ENCODE measurements around the gene PRADC1.

PRADC1 gene

GRCh38 chr2:73258913-73259215, 25.8 kb upstream of the PRADC1 start:
- DNase-seq (ENCODE audit: low read depth, low spot score), result no peak

- DNase-seq (ENCODE audit: low read depth, low spot score), result no peak
Measured at GRCh38 chr2:73258186-73258912, 25.3 kb upstream of the PRADC1 start.

DNA sequence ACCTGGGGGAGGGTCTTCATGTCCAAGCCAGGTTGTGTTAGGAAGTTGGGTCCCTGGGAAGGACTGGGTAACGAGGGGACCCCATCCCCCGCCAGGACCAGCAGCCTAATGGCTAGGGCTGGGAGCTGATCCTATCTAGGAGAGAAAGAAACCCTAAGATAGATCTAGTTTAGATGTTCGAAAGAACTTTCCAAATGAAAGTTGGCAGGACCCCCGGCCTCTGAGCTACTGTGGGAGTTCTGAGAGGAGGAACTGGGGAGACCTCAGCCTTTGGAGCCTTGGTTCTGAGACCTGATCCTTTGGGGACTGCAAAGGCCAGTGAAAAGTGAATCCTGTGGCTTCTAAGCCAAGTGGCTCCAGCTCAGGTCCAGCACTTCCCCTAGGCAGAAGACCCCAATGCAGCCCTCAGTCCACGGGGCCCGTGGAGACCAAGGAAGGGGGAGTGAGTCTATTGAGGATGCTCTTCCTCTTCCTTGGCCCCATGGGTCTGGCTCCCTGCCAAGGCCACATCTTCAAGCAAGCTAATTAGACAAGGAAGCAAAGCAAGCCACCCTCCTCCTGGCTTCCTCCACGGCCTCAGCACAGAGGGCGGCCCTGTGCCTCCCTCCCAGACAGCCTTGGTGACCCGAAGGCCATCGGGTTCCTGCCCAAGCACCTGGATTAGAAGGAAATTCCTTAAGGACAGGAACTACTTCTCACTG, 24.5 kb upstream of the PRADC1 start:
- DNase-seq (ENCODE audit: low read depth, low spot score), result no peak

DNA sequence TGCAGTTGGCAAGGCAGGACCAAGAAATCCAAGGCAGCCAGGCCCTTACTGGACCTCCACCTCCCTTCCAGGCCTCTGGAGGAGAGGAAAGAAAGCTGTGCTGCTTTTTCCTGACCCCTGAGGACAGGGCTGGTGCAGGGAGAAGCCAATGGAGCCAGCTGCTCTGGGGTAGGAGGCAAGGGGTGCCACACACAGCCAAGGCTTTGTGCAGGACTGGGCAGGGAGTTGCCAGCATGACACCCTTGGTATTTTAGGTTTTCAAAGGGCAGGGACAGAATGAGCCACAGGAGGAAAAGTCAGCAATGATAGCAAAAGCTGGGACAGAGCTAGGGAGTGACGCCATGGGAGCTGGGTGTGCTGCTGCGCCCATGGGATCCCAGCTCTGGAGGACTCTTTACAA, 24.0 kb upstream of the PRADC1 start:
- DNase-seq (ENCODE audit: low read depth, low spot score), result no peak

DNA sequence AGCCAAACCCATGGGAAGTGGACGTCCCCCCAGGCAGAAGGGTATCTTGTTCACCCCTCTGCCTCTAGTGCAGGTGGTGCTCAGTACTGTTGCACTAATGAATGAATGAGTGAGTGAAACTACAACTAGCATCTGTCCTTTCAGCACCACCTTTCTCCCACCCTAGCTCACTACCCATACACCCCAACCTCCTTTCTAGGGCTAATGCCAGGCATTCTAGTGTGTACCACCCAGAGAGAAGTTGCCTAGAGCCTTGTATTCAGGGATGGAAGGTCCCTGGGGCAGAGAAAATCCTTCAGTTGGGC, 23.5 kb upstream of the PRADC1 start:
- no peak for DNase-seq (ENCODE audit: low read depth, low spot score)

DNA sequence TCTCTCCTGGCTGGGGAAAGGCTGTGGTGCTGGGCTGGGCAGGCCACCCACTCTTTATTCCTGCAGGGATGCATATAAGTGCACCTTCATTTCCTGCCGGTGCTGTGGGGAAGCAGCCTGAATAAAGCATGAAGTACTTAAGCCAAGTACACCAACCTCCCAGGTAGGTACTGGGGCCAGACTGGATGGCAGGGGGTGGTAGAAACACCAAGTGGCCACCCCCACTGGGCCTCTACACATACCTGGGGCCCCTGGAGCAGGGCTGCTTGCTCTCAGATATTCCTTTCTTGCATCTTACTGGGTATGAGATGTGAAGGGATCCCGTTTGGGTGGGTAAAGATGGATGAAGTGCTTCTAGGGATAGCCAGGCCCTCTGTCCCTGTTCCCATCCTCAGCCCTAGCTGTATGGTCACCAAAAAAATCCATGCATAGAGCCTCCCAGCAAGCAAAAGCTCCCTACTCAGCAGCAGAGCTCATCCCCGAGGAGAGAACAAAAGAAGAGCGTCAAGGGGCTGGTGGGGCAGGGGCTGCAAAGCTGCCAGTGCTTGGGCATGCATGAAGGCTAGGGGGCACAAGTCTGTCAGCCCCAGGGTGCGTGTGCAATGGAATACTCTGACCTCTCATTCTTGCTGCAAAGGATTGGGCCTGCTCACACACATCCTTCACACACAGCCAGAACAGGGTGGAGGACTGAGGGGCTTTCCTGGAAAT, 23.0 kb upstream of the PRADC1 start:
- DNase-seq (ENCODE audit: low read depth, low spot score), result no peak

- DNase-seq (ENCODE audit: low read depth, low spot score), result no peak
Measured at GRCh38 chr2:73255007-73255644, 22.1 kb upstream of the PRADC1 start.

DNA sequence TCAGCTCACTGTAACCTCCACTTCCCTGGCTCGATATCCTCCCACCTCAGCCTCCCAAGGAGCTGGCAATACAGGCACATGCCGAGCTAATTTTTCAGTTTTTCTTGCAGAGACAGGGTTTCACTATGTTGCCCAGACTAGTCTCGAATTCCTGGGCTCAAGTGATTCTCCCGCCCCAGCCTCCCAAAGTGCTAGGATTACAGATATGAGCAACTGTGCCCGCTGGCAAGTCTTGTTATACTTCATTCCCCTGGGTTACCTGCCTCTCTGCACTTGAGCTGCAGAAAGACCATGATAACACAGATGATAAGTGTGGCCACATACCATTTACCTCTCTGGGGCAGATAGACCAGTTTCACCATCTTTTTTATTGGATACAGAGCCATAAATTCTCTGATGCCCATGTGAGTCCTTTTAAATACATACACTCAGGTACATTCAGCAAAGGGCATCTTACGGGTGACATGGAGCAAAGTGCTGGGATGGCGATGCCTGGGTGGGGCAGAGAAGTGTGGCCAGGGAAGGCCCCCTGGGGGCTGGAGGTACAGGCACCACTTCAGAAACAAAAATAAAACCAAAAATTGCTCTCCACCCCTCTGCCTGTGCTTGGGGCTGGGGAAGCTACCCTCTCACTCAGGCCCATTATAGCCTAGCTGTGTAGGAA, 21.4 kb upstream of the PRADC1 start:
- DNase-seq (ENCODE audit: low read depth, low spot score), result no peak

DNA sequence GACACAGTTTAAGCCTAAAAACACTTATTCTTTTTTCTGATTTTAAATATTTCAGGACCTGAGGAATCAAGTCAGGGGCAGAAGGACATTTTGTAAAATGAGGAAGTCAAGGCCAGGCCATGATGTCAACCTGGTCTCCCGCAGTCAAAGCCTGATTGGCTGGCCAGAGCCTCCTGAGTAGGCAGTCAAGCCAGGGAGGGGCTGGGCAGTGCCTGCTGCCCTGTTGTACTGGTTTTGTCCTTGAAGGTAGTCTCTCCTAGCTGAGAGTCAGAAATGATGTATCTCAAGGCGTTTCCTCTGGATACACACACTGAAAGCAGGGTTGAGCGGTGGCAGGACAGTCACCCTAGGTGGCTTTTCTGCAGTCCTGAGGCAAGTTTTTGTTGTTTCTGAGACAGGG, 20.9 kb upstream of the PRADC1 start:
- DNase-seq (ENCODE audit: low read depth, low spot score), result no peak

DNA sequence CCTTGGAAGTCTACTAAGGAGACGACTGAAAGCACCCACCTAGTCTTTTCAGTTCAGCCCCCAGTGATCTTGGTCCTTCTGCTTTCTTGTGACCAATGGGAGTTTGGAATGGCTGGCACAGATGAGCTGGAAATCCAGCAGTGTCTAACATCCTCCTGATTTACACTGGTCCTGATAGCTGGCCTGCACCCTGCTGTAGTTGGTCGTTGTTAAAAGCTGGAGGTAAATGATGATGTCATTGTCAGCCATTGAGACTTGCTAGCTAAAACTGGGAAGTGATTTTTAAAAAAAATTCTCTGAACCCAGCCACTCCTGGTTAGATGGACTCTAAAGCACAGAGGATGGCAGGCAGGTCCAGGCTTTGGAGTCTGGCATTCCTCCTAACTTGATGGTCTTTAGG, 20.4 kb upstream of the PRADC1 start:
- no peak for DNase-seq (ENCODE audit: low read depth, low spot score)

DNA sequence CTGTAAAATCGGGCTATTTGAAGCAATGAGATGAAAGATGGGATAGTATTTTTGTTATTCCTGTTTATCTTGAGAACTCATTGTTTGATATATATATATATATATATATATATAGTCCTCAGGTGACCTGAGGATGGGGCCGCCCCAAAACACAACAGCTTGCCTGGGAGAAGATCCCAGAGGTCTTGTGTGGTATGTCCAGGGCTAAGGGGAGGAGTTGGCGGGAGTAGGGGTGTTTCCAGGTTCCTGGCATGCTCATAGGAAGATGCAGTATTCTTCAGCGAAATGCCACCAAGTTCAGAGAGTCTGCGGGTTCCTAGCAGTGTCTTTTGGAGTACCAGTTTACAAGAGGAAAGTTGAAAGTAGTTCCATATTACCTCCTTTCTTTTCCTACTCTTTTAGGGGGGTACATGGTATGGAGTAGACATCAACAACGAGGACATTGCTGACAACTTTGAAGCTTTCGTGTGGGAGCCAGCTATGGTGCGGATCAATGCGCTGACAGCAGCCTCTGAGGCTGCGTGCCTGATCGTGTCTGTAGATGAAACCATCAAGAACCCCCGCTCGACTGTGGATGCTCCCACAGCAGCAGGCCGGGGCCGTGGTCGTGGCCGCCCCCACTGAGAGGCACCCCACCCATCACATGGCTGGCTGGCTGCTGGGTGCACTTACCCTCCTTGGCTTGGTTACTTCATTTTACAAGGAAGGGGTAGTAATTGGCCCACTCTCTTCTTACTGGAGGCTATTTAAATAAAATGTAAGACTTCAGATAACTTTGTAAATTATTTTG, 19.4 kb upstream of the PRADC1 start:
- DNase-seq (ENCODE audit: low read depth, low spot score), result no peak

DNA sequence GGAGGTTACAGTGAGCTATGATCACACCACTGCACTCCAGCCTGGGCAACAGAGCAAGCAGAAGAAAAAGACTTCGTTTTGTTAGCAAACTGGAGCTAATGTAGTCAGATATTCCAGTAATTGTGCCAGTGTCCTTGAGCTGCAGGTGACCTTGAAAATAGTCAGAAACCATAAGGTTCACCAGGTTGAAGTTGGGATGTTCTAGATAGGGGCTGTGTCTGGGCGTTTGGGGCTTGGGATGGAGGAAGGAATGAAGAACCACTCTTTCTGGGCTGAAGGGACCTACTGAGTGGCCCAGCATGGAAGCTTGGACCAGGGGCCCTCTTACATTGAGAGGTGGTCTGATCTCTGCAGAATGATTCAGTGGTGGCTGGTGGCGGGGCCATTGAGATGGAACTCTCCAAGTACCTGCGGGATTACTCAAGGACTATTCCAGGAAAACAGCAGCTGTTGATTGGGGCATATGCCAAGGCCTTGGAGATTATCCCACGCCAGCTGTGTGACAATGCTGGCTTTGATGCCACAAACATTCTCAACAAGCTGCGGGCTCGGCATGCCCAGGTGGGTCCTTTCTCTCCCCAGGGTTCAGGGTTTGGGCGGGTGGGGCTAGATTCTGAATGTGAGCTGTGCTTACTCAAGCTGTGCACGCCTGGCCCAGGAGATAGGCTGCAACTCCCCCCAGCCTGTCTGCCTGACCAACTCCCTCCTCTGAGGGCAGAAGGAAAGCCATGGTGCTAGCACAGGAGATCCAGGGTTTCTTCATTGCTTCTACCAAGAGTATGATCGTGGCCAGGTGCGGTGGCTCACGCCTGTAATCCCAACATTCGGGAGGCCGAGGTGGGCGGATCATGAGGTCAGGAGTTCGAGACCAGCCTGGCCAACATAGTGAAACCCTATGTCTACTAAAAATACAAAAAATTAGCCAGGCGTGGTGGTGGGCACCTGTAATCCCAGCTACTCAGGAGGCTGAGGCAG, 18.1 kb upstream of the PRADC1 start:
- DNase-seq (ENCODE audit: low read depth, low spot score), result no peak

- DNase-seq (ENCODE audit: low read depth, low spot score), result no peak
Measured at GRCh38 chr2:73249636-73250035, 16.6 kb upstream of the PRADC1 start.

- DNase-seq (ENCODE audit: low read depth, low spot score), result no peak
Measured at GRCh38 chr2:73246850-73247249, 13.8 kb upstream of the PRADC1 start.

GRCh38 chr2:73244580-73244979, 11.5 kb upstream of the PRADC1 start:
- DNase-seq (ENCODE audit: low read depth, low spot score), result no peak

GRCh38 chr2:73243884-73244570, 11.0 kb upstream of the PRADC1 start:
- DNase-seq (ENCODE audit: low read depth, low spot score), result no peak

DNA sequence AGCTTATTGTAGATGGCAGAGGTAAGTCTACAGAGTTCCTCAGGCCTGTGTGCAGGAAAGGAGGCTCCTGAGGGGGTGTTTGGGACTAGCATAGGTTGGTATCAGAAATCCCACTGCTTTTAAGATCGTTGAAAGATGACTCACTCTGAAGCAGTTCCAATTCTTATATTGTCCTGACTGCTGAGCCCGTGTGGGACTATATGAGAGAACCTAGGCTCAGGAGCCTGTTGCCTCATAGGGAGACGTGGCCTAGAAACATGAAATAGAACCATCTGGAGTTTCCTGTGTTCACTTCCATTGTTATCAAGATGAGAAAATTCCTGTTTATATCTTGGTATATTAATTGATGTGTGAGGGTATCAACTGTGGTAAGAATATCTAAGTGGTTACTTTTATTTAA, 6.7 kb upstream of the PRADC1 start:
- DNase-seq (ENCODE audit: low read depth, low spot score), result no peak

DNA sequence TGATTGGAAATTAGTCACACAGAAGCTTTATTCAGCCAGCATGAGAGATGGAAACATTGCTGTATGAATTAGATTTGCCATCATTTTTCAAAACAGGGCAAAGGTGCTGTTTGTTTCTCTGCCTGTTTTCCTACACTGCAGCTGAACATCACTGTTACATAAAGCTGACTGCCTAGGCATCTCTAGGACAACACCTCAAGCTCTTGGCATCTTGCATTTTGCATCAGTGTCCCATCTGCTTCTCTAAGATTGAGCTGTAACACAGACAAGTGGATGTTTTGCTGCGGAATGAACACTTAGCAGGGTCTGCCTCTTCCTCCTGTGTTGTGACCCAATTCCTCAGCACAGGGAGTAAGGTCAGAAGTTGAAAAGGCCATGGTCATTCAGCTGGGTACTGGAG, 5.9 kb upstream of the PRADC1 start:
- DNase-seq (ENCODE audit: low read depth, low spot score), result no peak

GRCh38 chr2:73238149-73238548, 5.1 kb upstream of the PRADC1 start:
- DNase-seq (ENCODE audit: low read depth, low spot score), result no peak

DNA sequence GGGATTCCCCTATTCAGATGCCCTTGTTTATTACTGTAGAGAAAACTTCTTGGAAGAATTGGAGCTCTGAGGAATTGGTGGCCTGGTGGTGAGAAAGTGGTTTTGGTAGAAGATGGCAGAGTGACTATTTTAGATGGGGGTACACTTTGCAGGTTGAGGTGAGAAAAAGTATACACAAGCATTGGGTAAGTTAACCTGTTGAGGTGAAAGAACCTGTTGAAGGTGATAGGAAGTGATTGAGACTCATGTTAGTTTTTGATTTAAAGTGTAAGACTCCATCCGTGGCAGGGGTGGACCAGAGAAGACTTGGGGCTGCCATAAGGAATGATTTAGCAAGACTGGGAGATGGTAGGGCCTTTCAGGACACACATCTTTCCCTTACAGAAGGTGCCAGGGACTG, 4.1 kb upstream of the PRADC1 start:
- no peak for DNase-seq (ENCODE audit: low read depth, low spot score)
